NT2/D1 (cell line): ENCODE data around the gene EGLN1.

Source experiments
- DNase-seq: peaks from one replicate; pipeline ENCODE4 v3.0.0-alpha.2; 2011; ENCODE audit warnings: low read depth, low spot score
- H3K27me3 ChIP-seq: 2 replicates; pipeline ENCODE4 v1.6.0; 2011; ENCODE audit warnings: mild to moderate bottlenecking; ENCODE audit not compliant: insufficient read length, insufficient read depth
- H3K36me3 ChIP-seq: 2 replicates; pipeline ENCODE4 v1.6.1; 2011; ENCODE audit warnings: mild to moderate bottlenecking, low read length, mixed read lengths; ENCODE audit not compliant: insufficient read depth, insufficient read length
- H3K4me1 ChIP-seq: 2 replicates; pipeline ENCODE4 v1.5.1; 2011; ENCODE audit not compliant: insufficient read depth, insufficient read length
- H3K4me3 ChIP-seq: 2 replicates; pipeline ENCODE4 v1.5.1; 2011; ENCODE audit warnings: low read depth; ENCODE audit not compliant: insufficient read length
- H3K9ac ChIP-seq: 2 replicates; pipeline ENCODE4 v1.6.0; 2011; ENCODE audit warnings: low read depth; ENCODE audit not compliant: insufficient read length
- H3K9me3 ChIP-seq: 2 replicates; pipeline ENCODE4 v1.5.1; 2011; ENCODE audit warnings: mild to moderate bottlenecking, low read length; ENCODE audit not compliant: insufficient read depth
- SUZ12 ChIP-seq: IDR thresholded peaks from 2 replicates; pipeline ENCODE4 v1.6.1; 2011; ENCODE audit not compliant: insufficient read length, insufficient read depth; ENCODE audit errors: extremely low read depth
- YY1 ChIP-seq: IDR thresholded peaks from 2 replicates; pipeline ENCODE4 v1.6.1; 2011; ENCODE audit not compliant: insufficient read length, insufficient read depth
- ZNF274 ChIP-seq: IDR thresholded peaks from 2 replicates; pipeline ENCODE4 v1.6.1; 2011; ENCODE audit warnings: mild to moderate bottlenecking, low read depth, low read length

Gene EGLN1

DNA sequence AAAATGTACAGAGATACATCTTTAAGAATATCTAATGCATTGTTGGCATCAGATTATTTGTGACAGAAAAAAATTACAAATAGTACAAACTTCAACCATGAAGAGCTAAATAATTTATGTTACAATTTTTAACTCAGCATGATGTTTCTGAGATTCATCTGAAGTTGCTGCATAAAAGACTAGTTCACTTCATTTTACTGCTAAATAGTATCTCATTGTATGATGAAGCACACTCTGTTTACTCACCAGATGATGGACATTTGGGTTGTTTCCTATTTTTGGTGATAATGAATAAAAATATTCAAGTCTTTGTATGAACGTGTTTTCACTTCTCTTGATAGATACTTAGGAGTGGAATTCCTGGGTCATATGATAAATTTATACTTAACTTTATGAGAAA, 20.6 kb downstream of the EGLN1 start:
- TF ChIP-seq ZNF274 (no peak), YY1 (no peak), SUZ12 (no peak)
- no peak for DNase-seq
- Histone ChIP-seq H3K9ac (no peak overlapping the region), H3K9me3 (no peaks in the 10 kb centered on the region), H3K27me3 (no peaks in the 10 kb centered on the region), H3K4me1 (no peaks in the 10 kb centered on the region), H3K36me3 (no peaks in the 10 kb centered on the region), H3K4me3 (no peak overlapping the region)

DNA sequence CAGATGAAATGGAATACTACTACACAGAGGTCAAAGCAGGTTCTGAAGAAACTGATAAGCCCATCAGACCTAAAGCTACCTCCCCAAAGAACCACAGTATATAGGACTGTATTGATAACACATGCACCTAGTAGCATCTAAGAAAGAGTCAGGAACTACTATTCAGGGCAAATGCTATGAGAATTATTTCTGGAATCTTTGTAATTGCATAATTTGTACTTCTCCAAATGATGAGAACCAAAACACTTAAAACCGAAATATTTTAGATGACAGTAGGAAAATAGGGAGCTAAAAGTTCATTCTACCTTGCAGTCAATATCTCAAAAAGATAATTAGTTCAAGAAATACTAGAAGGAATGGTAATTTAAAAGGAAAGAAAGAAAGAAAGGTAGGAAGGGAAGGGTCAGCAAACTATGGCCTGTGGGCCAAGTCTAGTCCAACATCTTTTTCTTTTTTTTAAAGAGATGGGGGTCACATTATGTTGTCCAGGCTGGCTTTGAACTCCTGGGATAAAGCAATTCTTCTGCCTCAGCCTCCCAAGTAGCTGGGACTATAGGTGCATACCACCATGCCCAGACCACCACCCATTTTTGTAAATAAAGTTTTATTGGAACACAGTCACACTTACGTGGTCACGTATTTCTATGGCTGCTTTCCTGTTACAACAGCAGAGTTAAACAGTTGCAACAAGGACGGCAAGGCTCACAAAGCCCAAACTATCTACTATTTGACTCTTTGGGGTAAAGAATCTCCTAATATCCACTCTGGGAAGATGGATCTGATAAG, 24.0 kb downstream of the EGLN1 start:
- TF ChIP-seq SUZ12 (no peak), YY1 (no peak), ZNF274 (no peak)
- Histone ChIP-seq H3K9me3 (no peaks in the 10 kb centered on the region), H3K9ac (no peak overlapping the region), H3K4me1 (no peaks in the 10 kb centered on the region), H3K4me3 (no peak overlapping the region), H3K36me3 (no peaks in the 10 kb centered on the region), H3K27me3 (no peaks in the 10 kb centered on the region)
- no peak for DNase-seq

DNA sequence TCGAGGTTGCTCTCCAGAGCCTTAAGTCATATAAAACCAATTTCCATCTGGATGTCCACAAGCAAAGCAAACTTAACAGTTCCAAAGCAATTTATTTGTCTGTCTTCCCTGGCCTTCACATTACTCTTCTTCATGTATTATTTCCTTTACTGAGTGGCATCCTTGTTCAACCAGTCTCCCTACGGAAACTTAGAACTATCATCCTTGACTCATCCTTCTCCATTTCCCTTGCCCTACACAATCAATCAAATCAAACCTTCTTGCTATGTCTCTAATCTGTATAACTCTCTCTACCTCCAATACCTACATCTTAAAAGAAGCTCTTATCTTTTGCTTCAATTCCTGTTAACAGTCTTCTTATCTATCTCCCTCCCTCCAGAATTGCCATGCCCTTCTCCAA, 25.4 kb downstream of the EGLN1 start:
- Histone ChIP-seq H3K4me3 (no peak overlapping the region), H3K27me3 (no peaks in the 10 kb centered on the region), H3K36me3 (no peaks in the 10 kb centered on the region), H3K9ac (no peak overlapping the region), H3K9me3 (no peaks in the 10 kb centered on the region), H3K4me1 (no peaks in the 10 kb centered on the region)
- TF ChIP-seq YY1 (no peak), SUZ12 (no peak)
- no peak for DNase-seq

DNA sequence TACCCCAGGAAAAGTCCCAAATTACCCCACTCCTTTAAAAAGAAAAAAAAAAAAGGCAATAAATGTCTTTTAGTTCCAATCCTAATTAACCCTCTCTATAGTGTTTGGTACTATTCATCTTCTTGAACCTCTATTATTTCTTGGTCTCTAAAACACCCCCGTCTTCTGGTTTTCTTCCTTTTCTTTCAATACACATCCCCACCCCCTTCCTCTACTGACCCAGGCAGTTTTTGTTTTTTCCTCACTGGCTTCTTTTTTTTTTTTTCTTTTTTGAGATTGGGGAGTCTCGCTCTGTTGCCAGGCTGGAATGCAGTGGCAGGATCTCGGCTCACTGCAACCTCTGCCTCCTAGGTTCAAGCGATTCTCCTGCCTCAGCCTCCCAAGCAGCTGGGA, 26.1 kb downstream of the EGLN1 start:
- no peak overlapping the region for H3K4me3 ChIP-seq
- TF ChIP-seq YY1 = no peak
- TF ChIP-seq ZNF274 = no peak
- TF ChIP-seq SUZ12 = no peak
- H3K9me3 ChIP-seq = no peaks in the 10 kb centered on the region
- no peak overlapping the region for H3K9ac ChIP-seq
- no peaks in the 10 kb centered on the region for H3K4me1 ChIP-seq
- no peak for DNase-seq
- no peaks in the 10 kb centered on the region for H3K36me3 ChIP-seq
- H3K27me3 ChIP-seq = no peaks in the 10 kb centered on the region

DNA sequence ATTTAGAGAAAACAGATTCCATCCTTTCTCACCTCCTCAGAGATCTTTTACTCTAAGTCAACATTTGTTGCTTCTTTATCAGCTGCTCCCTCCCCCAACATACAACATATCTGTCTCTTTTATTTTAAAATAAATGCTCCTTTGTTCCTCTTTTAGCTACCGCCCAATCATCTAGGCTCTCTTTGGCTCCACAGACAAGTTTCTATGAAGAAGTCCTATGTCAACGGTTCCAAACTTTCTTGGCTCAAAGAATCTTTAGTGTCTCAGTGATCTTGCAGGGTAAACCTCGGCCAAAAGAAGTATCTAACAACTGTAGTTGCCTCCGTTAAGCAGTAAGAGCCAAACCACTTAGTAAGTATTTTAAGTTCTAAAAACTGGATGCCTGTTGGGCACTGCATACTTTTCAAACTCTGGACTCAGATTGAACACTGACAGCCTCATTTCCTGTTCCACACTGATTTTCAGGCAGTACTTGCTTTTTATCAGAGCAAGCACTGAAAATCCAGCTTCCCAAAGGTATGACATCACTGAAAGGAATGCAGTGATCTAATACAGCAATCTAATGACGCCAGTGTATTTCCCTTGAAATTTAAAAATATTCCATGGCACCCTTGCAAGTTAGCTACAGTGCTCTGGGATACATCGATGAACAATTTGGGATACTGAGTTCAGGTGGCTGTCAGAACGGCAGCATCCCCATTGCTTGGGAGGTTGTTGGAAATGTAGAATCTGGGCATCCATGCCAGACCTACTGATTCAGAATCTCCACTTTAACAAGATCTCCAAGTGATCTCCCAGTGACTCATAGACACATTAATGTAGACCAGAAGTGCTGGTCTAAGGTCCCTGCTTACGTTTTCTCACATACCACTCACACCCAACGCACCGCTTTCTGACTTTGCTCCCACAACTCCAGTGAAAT, 26.8 kb downstream of the EGLN1 start:
- no peak for DNase-seq
- Histone ChIP-seq H3K36me3 (no peaks in the 10 kb centered on the region), H3K4me1 (no peaks in the 10 kb centered on the region)

DNA sequence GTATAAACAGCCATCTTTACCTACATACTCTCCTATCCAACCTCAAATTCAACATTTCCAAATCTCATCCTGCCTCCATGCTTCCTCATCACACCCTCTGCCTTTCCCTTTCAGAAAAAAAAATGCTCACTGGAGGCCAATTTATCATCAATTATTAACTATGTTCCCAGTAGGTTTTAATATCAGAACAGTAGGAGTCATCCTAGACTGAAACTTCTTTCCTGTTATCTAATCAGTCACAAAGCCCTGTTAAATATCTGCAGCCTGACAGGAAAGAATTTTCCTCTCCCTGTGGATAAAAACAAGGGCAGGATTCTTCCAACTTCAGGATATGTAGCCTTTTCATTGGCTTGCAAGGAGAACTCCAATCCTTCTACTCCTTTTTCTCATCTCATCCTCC, 28.4 kb downstream of the EGLN1 start:
- Histone ChIP-seq H3K36me3 (no peaks in the 10 kb centered on the region), H3K9ac (no peak overlapping the region), H3K4me3 (no peak overlapping the region), H3K4me1 (no peaks in the 10 kb centered on the region), H3K9me3 (no peaks in the 10 kb centered on the region), H3K27me3 (no peaks in the 10 kb centered on the region)
- no peak for TF ChIP-seq YY1
- no peak for DNase-seq

More for the DNA sequence above, 26.8 kb downstream of the EGLN1 start:
- Histone ChIP-seq H3K9me3 (no peaks in the 10 kb centered on the region), H3K4me3 (no peak overlapping the region), H3K9ac (no peak overlapping the region), H3K27me3 (no peaks in the 10 kb centered on the region)
- TF ChIP-seq SUZ12 = no peak
- no peak for TF ChIP-seq ZNF274
- TF ChIP-seq YY1 = no peak

DNA sequence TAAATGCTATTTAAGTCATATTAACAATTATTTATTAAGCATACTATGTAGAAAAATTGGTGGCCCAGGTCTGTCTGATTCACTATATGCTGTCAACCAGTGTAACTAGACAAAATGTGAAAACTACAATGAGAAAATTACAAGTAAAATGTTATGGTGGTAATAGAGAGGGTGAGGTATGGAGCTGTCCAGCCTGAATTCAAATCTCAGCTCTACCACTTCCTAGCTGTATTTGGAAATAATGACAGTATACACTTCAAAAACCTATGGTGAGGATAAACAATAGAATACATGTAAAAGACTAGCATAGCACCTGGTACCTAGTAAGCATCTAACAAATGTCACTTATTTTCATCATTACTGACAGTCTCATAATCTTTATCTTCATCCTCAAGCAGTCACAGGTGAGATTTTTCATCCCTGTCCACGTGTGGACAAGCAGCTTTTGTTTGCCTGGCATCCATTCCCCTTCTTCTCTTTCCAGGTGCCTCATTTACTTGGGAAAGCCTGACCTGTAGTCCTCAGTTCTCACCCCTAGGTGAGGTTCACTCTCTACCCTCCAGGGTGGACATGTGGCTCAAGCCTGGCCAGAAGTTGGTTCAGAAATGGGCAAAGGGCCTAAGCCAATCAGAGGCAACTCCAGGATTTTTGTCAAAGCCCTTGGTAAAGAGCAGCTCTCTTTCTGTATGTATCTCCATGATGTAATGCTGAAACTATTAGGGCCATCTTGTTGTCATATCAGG, 29.5 kb downstream of the EGLN1 start:
- Histone ChIP-seq H3K4me1 (no peaks in the 10 kb centered on the region), H3K36me3 (no peaks in the 10 kb centered on the region), H3K4me3 (no peak overlapping the region), H3K9ac (no peak overlapping the region), H3K9me3 (no peaks in the 10 kb centered on the region), H3K27me3 (no peaks in the 10 kb centered on the region)
- TF ChIP-seq YY1 (no peak), ZNF274 (no peak), SUZ12 (no peak)
- DNase-seq = no peak
